Body of pancreas (tissue), 4 donors: Measurements from ENCODE around the gene IGSF21.

Experiments used
- POLR2A ChIP-seq, 3 donors: fragments of 450-650 bp; IDR thresholded peaks; one replicate each; pipeline ENCODE4 v1.6.1; 2016; ENCODE audit warnings: antibody characterized with exemption in 3 of 3, mild to moderate bottlenecking in 2 of 3
- TF ChIP-seq, protein P1 (sequence below), 7 experiments: fragments of 450-650 bp in 4 of 7; fragments of 200-600 bp in 3 of 7; sonication (generic) in 3 of 7; IDR thresholded peaks; one replicate each; pipeline ENCODE4 v1.5.1; 2016 to 2019; ENCODE audit warnings: antibody characterized with exemption in 7 of 7

DNA sequence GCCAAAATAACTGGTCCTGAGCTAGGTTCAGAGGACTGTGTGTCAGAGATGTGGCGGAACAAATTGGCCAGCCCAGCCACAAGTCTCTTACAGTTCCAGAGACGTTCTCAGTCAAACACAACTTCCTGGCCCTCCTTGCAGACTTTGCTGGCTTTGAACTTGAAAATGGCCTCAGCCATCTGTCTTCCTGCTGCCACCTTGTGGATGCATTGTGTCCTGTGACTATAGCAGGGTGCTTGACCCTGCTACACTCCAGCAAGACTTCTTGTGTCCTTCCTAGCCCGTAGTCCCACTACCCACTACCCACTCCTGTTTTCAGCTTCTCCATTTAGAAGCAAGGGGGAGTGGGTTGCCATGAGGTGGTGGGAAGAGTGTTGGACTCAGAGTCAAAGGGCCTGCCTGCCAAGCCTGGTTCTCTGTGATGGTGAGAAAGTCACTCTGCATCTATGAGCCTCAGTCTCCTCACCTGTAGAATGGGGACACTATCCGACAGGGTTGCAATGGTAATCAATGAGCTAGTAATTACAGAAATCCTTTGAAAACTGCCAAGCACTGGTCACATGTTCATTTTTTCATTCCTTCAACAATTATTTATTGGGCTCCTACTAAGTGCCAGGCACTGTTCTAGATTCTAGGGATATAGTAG is 109.9 kb downstream of the IGSF21 start:
- TF ChIP-seq, protein P1, sequence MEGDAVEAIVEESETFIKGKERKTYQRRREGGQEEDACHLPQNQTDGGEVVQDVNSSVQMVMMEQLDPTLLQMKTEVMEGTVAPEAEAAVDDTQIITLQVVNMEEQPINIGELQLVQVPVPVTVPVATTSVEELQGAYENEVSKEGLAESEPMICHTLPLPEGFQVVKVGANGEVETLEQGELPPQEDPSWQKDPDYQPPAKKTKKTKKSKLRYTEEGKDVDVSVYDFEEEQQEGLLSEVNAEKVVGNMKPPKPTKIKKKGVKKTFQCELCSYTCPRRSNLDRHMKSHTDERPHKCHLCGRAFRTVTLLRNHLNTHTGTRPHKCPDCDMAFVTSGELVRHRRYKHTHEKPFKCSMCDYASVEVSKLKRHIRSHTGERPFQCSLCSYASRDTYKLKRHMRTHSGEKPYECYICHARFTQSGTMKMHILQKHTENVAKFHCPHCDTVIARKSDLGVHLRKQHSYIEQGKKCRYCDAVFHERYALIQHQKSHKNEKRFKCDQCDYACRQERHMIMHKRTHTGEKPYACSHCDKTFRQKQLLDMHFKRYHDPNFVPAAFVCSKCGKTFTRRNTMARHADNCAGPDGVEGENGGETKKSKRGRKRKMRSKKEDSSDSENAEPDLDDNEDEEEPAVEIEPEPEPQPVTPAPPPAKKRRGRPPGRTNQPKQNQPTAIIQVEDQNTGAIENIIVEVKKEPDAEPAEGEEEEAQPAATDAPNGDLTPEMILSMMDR (IDR thresholded peaks at IDR 0.05) = peak in 3 of 7 experiments; percentile 12 to 16 (median 14)
- TF ChIP-seq POLR2A (IDR thresholded peaks at IDR 0.05) = no peak
